Measurements from ENCODE around the gene RIMBP3B.
"Not testable (repeated sequence)": the region's sequence is repeated elsewhere in the genome, so short reads cannot be mapped to it uniquely, and the experiment has no call there.

The RIMBP3B gene, protein sequence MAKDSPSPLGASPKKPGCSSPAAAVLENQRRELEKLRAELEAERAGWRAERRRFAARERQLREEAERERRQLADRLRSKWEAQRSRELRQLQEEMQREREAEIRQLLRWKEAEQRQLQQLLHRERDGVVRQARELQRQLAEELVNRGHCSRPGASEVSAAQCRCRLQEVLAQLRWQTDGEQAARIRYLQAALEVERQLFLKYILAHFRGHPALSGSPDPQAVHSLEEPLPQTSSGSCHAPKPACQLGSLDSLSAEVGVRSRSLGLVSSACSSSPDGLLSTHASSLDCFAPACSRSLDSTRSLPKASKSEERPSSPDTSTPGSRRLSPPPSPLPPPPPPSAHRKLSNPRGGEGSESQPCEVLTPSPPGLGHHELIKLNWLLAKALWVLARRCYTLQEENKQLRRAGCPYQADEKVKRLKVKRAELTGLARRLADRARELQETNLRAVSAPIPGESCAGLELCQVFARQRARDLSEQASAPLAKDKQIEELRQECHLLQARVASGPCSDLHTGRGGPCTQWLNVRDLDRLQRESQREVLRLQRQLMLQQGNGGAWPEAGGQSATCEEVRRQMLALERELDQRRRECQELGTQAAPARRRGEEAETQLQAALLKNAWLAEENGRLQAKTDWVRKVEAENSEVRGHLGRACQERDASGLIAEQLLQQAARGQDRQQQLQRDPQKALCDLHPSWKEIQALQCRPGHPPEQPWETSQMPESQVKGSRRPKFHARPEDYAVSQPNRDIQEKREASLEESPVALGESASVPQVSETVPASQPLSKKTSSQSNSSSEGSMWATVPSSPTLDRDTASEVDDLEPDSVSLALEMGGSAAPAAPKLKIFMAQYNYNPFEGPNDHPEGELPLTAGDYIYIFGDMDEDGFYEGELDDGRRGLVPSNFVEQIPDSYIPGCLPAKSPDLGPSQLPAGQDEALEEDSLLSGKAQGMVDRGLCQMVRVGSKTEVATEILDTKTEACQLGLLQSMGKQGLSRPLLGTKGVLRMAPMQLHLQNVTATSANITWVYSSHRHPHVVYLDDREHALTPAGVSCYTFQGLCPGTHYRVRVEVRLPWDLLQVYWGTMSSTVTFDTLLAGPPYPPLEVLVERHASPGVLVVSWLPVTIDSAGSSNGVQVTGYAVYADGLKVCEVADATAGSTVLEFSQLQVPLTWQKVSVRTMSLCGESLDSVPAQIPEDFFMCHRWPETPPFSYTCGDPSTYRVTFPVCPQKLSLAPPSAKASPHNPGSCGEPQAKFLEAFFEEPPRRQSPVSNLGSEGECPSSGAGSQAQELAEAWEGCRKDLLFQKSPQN (N-terminal part only)

DNA sequence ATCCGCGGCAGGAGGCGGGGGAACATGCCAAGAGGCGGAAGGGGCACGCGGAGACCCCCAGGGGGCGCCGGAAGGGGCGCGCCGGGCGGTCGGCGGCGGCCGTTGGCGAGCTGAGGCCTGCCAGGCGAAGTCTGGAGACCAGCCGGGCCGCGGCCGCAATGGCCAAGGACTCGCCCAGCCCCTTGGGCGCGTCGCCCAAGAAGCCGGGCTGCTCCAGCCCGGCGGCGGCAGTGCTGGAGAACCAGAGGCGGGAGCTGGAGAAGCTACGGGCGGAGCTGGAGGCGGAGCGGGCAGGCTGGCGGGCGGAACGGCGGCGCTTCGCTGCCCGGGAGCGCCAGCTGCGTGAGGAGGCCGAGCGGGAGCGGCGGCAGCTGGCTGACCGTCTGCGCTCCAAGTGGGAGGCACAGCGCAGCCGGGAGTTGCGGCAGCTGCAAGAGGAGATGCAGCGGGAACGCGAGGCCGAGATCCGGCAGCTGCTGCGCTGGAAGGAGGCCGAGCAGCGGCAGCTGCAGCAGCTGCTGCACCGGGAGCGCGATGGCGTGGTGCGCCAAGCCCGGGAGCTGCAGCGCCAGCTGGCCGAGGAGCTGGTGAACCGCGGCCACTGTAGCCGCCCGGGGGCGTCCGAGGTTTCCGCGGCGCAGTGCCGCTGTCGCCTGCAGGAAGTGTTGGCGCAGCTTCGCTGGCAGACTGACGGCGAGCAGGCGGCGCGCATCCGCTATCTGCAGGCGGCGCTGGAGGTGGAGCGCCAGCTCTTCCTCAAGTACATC lies at the start of gene RIMBP3B:
RIMBP3B (plus strand) TSS at position 51 of the 767 bp plus-strand sequence; CDS start at position 159, 108 bp downstream.
- in situ Hi-C loops (cut with HindIII; ENCODE audit: low sequenced_read_pairs): not testable (repeated sequence)

DNA sequence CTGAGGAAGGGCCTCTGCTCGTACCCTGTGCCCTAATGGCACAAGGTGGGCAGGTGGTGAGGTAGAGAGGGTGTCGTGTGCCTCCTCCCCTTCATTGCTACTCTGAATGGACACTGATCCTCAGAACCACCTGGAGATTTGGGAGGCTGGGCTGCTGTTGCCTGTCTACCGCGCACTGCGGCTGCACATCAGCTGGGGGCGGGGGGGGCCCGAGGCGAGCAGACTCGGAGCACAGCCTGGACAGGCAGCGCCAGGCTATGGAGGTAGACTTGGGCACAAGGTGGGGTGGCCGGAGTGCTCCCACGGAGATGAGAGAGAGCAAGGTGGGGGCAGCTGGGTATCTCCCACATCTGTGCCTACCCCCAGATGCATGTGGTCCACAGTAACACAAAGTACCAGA lies 26.0 kb upstream of the RIMBP3B start:
- in situ Hi-C loops (cut with HindIII; ENCODE audit: low sequenced_read_pairs): not testable (repeated sequence)

DNA sequence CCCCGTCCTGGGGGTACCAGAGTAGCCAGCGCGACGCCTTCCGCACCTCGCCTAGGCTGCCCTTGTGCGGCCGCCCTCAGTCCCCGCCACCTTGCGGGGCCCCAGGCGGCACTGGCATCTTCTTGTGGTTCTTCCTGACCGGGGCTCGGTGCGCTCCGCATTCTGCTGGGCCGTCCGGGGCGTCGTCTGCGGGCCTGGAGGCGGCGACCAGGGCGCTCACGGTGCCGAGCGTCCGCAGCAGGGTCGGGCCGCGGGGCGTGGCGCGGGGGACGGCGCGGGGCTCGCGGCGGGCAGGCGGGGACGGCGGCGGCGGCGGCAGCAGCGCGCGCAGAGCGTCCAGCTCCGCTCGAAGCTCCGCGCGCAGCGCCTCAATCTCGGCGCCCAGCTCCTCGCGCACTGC lies 23.0 kb upstream of the RIMBP3B start:
- in situ Hi-C loops (cut with HindIII; ENCODE audit: low sequenced_read_pairs): not testable (repeated sequence)

DNA sequence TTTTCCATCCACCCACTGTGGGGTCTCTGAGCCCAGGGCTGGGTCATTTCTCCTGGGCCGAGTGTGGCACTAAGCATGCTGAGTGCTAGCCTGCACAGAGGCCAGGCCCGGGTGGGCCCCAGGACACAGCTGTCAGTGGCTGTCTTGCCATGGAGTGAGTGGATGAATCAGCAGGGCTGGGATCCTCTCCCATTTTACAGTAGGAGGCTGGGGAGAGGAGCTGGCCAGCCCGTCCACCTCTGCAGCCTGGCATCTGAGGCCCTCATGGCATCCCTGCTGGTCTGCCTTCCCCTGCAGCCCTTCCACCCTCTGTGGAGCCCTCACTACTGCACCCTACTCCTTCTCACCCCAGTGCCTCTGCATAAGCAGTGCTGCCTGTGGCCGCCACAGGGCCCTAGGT lies 21.1 kb upstream of the RIMBP3B start:
- in situ Hi-C loops (cut with HindIII; ENCODE audit: low sequenced_read_pairs): not testable (repeated sequence)

DNA sequence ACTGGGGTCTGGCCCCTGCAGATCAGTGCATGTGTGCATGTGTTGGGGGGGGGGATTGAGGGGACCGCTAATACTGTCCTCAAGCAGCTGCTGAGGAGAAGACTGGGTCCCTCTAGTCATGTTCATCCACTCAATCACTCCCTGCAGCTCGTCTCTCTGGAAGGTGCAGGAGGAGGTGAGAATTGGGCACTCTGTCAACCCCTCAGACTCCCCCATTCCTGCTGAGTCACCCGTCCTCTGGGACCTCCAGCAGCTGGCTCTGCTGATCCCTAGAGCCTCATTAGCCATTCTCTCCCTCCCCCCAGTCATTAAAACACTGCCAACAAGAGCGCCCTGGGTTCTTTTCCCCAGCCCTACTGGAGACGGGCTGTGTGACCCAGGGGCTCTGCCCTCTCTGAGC lies 20.5 kb upstream of the RIMBP3B start:
- in situ Hi-C loops (cut with HindIII; ENCODE audit: low sequenced_read_pairs): not testable (repeated sequence)

DNA sequence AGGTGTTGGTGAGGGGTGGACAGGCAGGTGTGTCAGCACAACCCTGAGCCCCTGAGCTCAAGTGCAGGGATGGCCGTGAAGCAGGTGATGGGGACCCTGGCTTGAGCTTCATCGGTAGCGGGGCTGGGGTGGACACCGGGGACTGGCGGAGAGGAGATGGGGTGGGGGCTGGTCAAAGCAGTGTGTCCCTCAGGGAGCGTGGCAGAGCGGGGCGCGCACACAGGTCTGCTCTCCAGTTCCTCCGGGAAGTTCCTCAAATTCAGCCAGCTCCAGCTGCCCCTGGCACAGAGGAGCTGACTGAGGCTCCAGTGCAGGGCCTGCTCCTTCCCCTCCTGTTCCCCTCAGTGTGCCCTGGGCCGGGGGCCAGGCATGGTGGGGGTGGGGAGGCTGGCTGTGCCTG lies 19.7 kb upstream of the RIMBP3B start:
- in situ Hi-C loops (cut with HindIII; ENCODE audit: low sequenced_read_pairs): not testable (repeated sequence)

DNA sequence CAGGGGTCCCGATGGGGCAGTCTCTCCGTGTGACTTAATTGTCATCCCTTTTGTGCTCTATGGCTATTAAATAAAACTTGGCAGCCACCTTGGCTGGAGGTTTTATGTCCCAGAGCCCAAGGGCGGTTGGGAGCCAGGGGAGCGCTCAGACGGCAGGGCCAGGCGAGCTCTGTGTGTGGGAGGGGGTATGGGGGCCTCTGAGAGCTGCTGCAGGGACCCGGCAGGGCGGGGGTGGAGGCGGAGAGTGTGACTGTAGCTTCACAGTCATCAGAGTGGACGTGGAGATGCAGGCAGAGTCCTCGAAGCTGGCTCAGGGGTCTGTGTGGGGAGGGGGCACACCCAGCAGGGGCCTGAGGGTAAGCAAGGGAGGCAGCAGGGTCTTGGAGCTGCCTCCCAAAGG lies 19.2 kb upstream of the RIMBP3B start:
- in situ Hi-C loops (cut with HindIII; ENCODE audit: low sequenced_read_pairs): not testable (repeated sequence)

DNA sequence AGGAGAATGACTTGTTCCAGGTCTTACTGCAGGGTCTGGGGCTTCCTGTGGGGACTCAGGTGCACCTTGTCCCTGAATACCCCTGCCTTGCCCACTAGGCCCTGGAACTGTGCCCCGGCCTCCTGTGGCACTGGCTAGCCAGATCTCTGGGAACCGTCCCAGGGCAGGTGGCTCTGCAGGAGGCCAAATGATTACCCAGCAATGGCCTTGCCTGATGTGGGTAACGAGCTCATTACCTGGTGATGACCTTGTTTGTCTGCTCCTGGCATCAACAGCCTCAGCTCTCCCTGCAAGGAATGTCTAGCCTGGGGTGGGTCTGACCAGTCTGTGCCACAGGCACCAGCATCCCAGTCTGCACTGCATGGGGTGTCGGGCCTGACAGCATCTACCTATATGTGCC lies 18.2 kb upstream of the RIMBP3B start:
- in situ Hi-C loops (cut with HindIII; ENCODE audit: low sequenced_read_pairs): not testable (repeated sequence)

DNA sequence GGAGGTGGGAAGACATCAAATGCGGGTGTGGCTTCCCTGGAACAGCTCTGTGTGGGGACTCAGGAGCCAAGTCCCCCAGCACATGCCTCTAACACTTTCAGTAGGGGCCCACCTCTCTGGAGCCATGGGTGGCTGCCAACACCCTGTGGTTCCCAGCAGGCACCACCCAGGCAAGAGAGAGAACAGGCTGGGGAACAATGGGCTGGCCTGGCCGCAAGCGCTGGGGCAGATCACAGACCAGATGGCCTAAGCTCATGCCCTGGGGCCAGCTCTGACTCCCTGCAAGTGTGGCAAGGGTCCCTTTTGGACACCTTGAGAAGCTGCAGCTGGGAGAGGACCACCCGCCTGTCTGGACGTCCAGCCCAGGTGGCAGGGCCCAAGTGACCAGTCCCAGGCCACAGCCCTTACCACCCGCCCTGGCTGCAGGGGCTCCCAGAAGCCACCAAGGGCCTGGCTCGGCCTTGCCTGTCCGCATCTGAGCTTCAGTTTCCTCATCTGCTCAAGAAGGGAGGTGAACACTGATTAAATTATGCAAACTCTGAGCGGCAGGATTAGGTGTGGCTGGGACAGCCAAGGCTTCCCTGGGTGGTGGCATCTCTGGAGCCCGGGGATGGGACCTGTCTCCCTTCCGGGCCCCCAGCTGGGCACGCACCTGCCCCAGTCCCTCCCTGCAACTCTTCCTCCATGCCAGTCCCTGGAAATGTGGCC lies 14.8 kb upstream of the RIMBP3B start:
- in situ Hi-C loops (cut with HindIII; ENCODE audit: low sequenced_read_pairs): not testable (repeated sequence)

DNA sequence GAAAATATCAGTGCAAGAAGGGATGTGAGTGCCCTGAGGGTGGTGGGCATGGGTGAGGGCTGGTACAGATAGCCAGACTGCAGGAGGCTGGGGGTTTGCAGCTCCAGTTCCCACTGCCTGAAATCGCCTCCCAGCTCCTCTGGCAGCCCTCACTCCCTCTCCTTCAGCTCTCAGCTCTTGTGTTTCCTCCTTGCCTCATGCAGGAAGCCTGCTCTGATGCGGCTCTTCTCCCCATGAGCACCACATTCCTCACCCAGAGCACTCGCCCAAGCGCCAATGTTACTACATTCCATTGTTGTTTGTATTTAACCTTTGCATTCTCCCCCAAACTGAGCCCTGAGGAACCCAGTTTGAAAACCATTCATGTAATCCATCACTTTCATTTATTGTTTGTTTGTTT lies 7.7 kb upstream of the RIMBP3B start:
- in situ Hi-C loops (cut with HindIII; ENCODE audit: low sequenced_read_pairs): not testable (repeated sequence)

DNA sequence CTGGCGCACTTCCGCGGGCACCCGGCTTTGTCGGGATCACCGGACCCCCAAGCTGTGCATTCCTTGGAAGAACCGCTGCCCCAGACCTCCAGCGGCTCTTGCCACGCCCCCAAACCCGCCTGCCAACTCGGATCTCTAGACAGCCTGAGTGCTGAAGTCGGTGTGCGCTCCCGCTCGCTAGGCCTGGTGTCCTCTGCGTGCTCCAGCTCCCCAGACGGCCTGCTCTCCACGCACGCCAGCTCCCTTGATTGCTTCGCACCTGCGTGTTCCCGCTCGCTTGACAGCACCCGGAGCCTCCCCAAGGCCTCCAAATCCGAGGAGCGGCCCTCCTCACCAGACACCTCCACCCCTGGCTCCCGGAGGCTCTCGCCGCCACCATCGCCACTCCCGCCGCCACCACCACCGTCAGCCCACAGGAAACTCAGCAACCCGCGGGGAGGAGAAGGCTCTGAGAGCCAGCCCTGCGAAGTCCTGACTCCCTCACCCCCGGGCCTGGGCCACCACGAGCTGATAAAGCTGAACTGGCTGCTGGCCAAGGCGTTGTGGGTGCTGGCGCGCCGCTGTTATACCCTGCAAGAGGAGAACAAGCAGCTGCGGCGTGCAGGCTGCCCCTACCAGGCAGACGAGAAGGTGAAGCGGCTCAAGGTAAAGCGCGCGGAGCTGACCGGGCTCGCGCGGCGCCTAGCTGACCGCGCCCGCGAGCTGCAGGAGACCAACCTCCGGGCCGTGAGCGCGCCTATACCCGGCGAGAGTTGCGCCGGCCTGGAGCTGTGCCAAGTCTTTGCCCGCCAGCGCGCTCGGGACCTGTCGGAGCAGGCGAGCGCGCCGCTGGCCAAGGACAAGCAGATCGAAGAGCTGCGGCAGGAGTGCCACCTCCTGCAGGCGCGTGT lies 1.2 kb downstream of the RIMBP3B start:
- in situ Hi-C loops (cut with HindIII; ENCODE audit: low sequenced_read_pairs): not testable (repeated sequence)

DNA sequence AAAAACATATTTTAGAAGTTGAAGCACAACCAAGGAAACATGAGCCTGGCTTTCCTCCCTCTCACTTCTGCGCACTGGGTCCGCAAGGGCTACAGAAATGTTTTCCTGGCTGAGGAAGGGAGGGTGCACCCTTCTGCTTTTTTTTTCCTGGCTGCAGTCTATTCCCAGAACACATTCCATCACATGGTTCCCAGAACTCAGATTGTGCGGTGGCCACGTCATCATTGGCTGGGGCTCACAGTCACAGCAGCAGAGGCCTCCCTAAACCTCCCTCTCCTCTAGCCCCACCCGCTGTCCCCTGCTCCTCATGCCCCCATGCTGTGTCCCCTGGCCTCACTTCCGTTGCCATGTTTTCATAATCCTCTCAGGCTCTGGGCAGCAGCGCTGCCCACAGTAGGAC lies 5.9 kb downstream of the RIMBP3B start:
- in situ Hi-C loops (cut with HindIII; ENCODE audit: low sequenced_read_pairs): not testable (repeated sequence)

DNA sequence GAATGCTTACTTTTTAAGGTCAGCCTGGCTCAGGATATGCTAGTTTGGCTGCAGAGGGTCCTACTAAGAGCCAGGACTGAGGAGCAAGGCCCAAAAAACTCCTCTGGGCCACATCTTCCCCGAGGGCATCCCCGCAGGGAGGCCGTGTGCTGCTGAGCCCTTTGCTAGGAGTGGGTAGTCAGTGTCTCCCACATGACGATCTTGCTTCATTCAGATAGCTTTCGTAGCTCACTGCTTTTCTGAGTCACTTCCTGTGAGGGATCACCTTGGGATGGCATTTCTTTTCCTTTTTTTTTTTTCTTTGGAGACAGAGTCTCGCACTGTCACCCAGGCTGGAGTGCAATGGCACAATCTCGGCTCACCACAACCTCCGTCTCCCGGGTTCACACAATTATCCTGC lies 6.5 kb downstream of the RIMBP3B start:
- in situ Hi-C loops (cut with HindIII; ENCODE audit: low sequenced_read_pairs): not testable (repeated sequence)

DNA sequence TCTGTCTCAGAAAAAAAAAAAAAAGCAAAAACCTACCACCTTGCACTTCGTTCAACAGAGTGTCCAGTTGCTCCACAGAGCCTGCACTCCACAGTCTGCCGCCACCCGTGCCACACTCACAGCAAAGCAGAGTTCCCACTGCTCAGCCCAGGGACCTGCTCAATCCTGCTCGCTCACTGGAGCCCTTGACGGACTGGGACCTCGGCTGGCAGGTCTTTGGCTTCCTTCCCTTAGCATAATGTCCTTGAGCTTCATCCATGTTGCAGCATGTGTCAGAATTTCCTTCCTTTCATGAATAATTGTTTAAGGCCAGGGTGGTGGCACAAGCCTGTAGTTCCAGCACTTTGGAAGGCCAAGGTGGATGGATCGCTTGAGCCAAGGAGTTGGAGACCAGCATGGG lies 11.1 kb downstream of the RIMBP3B start:
- in situ Hi-C loops (cut with HindIII; ENCODE audit: low sequenced_read_pairs): not testable (repeated sequence)

DNA sequence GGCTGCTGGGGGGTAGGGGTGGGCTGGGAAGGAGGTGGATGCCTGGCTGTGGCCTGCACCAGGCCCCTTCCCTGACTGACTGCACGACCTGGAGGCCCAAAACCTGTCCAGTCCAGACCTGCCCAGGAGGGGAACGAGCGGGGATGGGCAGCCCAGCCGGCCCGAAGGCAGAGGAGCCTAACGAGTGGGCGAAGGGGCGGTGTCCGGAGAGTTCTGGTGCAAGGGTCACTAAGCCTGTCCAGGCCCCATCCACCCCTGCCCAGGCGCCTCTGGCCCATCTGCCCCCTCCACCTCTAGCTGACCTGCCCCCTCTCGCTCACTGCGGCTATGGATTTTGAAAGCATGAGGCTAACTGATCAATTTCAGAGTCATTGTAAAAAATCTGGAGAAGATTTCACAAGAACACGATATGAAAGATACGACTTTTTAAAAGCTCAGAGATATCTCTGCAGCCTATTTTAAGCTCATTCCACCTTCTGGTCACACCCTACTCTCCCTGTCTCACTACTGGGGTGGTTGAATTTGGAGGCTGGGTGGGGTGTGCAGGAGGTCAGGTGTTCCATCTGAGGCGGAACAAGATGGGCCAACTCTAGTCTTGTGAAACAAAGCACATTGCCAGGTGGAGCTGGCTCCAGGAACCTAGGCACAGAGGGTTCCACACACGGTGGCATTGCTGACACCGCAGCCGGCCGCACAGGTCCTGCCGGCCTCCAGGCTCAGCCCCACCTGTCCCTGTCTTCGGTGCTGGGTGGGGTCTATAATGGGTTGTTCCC lies 17.8 kb downstream of the RIMBP3B start:
- in situ Hi-C loops (cut with HindIII; ENCODE audit: low sequenced_read_pairs): not testable (repeated sequence)

DNA sequence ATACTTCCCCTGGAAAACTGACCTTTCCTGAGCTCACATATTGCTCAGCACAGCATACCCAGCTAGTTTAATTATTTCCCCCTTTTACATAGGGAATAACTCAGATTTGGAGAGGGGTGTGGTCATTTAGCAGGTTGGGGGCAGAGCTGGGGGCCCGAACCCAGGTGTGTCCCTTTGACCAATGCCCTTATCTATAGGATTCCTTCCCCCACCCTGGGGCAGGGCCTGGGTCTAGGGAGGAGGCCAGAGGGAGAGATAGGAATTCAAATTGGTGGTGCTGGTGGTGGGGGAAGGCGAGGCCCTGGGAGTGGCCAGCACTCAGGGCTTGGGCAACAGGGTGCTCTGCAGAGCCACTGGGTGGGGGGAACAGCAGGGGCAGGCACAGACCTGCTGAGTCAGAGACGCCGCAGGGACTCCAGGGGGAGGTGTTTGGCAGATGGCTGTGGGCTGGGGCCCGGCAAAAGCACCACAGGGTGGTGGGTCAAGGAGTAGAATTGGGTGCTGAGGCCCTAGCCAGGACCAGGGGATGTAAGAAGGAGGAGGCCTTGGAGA lies 19.3 kb downstream of the RIMBP3B start:
- in situ Hi-C loops (cut with HindIII; ENCODE audit: low sequenced_read_pairs): not testable (repeated sequence)

DNA sequence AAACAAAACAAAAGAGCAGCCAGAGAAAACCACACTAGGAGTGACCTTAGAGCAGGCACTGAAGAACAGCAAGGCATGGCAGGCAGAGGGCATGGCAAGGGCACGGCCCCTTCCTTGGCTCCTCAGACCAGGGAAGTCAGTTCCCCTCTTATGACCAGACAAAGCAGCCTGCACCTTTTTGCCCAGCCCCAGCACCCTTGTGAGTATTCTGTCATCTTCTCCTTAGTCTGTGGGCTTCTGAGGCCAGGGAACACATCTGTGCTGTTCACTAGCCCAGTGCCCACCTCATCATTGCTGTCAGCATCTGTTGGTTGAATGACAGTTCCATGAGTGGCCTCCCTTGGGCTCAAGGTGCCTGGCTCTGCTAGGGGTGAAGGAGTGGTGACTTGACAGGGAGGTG lies 23.6 kb downstream of the RIMBP3B start:
- in situ Hi-C loops (cut with HindIII; ENCODE audit: low sequenced_read_pairs): not testable (repeated sequence)

DNA sequence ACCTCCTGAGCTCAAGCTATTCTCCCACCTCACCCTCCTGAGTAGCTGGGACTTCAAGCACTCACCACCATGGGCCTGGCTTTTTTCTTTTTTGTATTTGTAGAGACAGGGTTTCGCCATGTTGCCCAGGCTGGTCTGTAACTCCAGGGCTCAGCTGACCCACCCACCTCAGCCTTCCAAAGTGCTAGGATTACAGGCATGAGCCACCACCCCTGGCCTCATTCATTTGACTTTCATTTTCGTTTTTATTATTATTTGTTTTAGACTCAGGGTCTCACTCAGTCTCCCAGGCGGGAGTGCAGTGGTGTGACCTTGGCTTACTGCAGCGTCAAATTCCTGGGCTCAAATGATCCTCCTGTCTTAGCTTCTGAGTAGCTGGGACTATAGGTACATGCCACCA lies 24.2 kb downstream of the RIMBP3B start:
- in situ Hi-C loops (cut with HindIII; ENCODE audit: low sequenced_read_pairs): not testable (repeated sequence)
